Liver (tissue), 3 donors: ENCODE data around the gene ZNF879.

Experiments
- FOXA1 ChIP-seq: IDR thresholded peaks from 2 replicates; pipeline ENCODE4 v1.6.1; 2016; ENCODE audit warnings: antibody characterized with exemption
- GABPA ChIP-seq, 2 donors: IDR thresholded peaks in 1 of 2; conservative IDR thresholded peaks in 1 of 2; 2 replicates each; pipeline ENCODE4 v1.6.1; 2016; ENCODE audit warnings: antibody characterized with exemption in 2 of 2, mild to moderate bottlenecking in 1 of 2, moderate library complexity in 1 of 2
- HNF4G ChIP-seq: IDR thresholded peaks from 2 replicates; pipeline ENCODE4 v1.6.1; 2016; ENCODE audit warnings: antibody characterized with exemption
- JUND ChIP-seq, 2 donors: IDR thresholded peaks; 2 replicates each; pipeline ENCODE4 v1.6.1; 2016; ENCODE audit warnings: antibody characterized with exemption in 2 of 2
- RAD21 ChIP-seq, 2 donors: IDR thresholded peaks; 2 replicates each; pipeline ENCODE4 v1.6.1; 2016; ENCODE audit warnings: antibody characterized with exemption in 2 of 2, mild to moderate bottlenecking in 2 of 2
- RXRA ChIP-seq, 2 donors: IDR thresholded peaks; 2 replicates each; pipeline ENCODE4 v1.6.1; 2017 to 2018; ENCODE audit warnings: antibody characterized with exemption in 2 of 2, mild to moderate bottlenecking in 1 of 2
- SP1 ChIP-seq: IDR thresholded peaks from 2 replicates; pipeline ENCODE4 v1.6.1; 2018; ENCODE audit warnings: antibody characterized with exemption, mild to moderate bottlenecking
- TAF1 ChIP-seq: conservative IDR thresholded peaks from 2 replicates; pipeline ENCODE4 v1.6.1; 2016; ENCODE audit warnings: antibody characterized with exemption, mild to moderate bottlenecking
- YY1 ChIP-seq: IDR thresholded peaks from 2 replicates; pipeline ENCODE4 v1.6.1; 2016; ENCODE audit warnings: antibody characterized with exemption, mild to moderate bottlenecking
- TF ChIP-seq, protein P1 (sequence below): fragments of 150-350 bp; IDR thresholded peaks from 2 replicates; pipeline ENCODE4 v1.5.1; 2017; ENCODE audit warnings: improper control_type of control experiment, low read depth, low read length; ENCODE audit not compliant: missing input control
- TF ChIP-seq, protein P2 (sequence below): IDR thresholded peaks from 2 replicates; pipeline ENCODE4 v1.6.1; 2016; ENCODE audit warnings: antibody characterized with exemption
- TF ChIP-seq, protein P3 (sequence below): IDR thresholded peaks from 2 replicates; pipeline ENCODE4 v1.6.1; 2016; ENCODE audit warnings: antibody characterized with exemption, mild to moderate bottlenecking
- TF ChIP-seq, protein P4 (sequence below): IDR thresholded peaks from 2 replicates; pipeline ENCODE4 v1.6.1; 2016; ENCODE audit warnings: antibody characterized with exemption
- donor health status: healthy.
- donor health status: healthy.

DNA sequence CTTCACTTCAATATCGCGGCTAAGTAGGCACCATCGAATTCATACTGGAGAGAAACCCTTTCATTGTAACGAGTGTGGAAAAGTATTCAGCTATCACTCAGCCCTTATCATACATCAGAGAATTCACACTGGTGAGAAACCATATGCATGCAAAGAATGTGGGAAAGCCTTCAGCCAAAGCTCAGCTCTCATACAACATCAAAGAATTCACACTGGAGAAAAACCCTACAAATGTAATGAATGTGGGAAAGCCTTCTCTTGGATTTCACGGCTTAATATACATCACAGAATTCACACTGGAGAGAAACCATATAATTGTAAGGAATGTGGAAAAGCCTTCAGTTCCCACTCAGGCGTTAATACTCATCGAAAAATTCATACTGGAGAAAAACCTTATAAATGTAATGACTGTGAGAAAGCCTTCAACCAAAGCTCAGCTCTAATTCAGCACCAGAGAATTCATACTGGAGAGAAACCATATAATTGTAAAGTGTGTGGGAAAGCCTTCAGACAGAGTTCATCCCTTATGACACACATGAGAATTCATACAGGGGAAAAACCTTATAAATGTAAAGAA is 9.5 kb downstream of the ZNF879 start:
- TF ChIP-seq JUND (IDR thresholded peaks at IDR 0.05) (no peak), SP1 (no peak), GABPA (IDR thresholded peaks at IDR 0.05 in 1 of 2, conservative IDR thresholded peaks at IDR 0.05 in 1 of 2) (no peak), FOXA1 (no peak), TAF1 (no peak), YY1 (no peak), HNF4G (no peak), RAD21 (IDR thresholded peaks at IDR 0.05) (no peak), RXRA (IDR thresholded peaks at IDR 0.05) (no peak)
- TF ChIP-seq, protein P1, sequence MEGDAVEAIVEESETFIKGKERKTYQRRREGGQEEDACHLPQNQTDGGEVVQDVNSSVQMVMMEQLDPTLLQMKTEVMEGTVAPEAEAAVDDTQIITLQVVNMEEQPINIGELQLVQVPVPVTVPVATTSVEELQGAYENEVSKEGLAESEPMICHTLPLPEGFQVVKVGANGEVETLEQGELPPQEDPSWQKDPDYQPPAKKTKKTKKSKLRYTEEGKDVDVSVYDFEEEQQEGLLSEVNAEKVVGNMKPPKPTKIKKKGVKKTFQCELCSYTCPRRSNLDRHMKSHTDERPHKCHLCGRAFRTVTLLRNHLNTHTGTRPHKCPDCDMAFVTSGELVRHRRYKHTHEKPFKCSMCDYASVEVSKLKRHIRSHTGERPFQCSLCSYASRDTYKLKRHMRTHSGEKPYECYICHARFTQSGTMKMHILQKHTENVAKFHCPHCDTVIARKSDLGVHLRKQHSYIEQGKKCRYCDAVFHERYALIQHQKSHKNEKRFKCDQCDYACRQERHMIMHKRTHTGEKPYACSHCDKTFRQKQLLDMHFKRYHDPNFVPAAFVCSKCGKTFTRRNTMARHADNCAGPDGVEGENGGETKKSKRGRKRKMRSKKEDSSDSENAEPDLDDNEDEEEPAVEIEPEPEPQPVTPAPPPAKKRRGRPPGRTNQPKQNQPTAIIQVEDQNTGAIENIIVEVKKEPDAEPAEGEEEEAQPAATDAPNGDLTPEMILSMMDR, result no peak
- TF ChIP-seq, protein P2, sequence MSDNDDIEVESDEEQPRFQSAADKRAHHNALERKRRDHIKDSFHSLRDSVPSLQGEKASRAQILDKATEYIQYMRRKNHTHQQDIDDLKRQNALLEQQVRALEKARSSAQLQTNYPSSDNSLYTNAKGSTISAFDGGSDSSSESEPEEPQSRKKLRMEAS, result no peak
- TF ChIP-seq, protein P3, sequence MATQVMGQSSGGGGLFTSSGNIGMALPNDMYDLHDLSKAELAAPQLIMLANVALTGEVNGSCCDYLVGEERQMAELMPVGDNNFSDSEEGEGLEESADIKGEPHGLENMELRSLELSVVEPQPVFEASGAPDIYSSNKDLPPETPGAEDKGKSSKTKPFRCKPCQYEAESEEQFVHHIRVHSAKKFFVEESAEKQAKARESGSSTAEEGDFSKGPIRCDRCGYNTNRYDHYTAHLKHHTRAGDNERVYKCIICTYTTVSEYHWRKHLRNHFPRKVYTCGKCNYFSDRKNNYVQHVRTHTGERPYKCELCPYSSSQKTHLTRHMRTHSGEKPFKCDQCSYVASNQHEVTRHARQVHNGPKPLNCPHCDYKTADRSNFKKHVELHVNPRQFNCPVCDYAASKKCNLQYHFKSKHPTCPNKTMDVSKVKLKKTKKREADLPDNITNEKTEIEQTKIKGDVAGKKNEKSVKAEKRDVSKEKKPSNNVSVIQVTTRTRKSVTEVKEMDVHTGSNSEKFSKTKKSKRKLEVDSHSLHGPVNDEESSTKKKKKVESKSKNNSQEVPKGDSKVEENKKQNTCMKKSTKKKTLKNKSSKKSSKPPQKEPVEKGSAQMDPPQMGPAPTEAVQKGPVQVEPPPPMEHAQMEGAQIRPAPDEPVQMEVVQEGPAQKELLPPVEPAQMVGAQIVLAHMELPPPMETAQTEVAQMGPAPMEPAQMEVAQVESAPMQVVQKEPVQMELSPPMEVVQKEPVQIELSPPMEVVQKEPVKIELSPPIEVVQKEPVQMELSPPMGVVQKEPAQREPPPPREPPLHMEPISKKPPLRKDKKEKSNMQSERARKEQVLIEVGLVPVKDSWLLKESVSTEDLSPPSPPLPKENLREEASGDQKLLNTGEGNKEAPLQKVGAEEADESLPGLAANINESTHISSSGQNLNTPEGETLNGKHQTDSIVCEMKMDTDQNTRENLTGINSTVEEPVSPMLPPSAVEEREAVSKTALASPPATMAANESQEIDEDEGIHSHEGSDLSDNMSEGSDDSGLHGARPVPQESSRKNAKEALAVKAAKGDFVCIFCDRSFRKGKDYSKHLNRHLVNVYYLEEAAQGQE, result no peak
- TF ChIP-seq, protein P4, sequence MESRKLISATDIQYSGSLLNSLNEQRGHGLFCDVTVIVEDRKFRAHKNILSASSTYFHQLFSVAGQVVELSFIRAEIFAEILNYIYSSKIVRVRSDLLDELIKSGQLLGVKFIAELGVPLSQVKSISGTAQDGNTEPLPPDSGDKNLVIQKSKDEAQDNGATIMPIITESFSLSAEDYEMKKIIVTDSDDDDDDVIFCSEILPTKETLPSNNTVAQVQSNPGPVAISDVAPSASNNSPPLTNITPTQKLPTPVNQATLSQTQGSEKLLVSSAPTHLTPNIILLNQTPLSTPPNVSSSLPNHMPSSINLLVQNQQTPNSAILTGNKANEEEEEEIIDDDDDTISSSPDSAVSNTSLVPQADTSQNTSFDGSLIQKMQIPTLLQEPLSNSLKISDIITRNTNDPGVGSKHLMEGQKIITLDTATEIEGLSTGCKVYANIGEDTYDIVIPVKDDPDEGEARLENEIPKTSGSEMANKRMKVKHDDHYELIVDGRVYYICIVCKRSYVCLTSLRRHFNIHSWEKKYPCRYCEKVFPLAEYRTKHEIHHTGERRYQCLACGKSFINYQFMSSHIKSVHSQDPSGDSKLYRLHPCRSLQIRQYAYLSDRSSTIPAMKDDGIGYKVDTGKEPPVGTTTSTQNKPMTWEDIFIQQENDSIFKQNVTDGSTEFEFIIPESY, result no peak
